Smooth muscle cell (in vitro differentiated cells): ENCODE results near the gene TBX5. TPM values are rescaled to one million over a fixed set of nuclear protein-coding genes. Genes with fewer than 3 reads are reported as not detected.

Experiments
- DNase-seq: peaks from one replicate; lab custom pipeline; 2025; ENCODE audit not compliant: unreplicated experiment; lab: John Stamatoyannopoulos, UW
- H2AFZ ChIP-seq: fragments of 200-600 bp; sonication (generic); 2 replicates; pipeline ENCODE4 v1.6.0; 2016; ENCODE audit warnings: antibody characterized with exemption, low read depth, mild to moderate bottlenecking
- H3F3A ChIP-seq: fragments of 200-600 bp; sonication (generic); 2 replicates; pipeline ENCODE4 v1.6.0; 2017; ENCODE audit warnings: antibody characterized with exemption, low read depth
- H3K27ac ChIP-seq: fragments of 200-600 bp; sonication (generic); 2 replicates; pipeline ENCODE4 v1.5.1; 2016; ENCODE audit warnings: low read depth, mild to moderate bottlenecking
- H3K27me3 ChIP-seq: fragments of 200-600 bp; sonication (generic); 2 replicates; pipeline ENCODE4 v1.6.1; 2016; ENCODE audit warnings: low read depth, mild to moderate bottlenecking
- H3K36me3 ChIP-seq: fragments of 200-600 bp; sonication (generic); 2 replicates; pipeline ENCODE4 v1.5.1; 2016; ENCODE audit warnings: low read depth
- H3K4me1 ChIP-seq: fragments of 200-600 bp; sonication (generic); 2 replicates; pipeline ENCODE4 v1.5.1; 2016; ENCODE audit warnings: low read depth
- H3K4me2 ChIP-seq: fragments of 200-600 bp; sonication (generic); 2 replicates; pipeline ENCODE4 v1.6.0; 2016; ENCODE audit warnings: mild to moderate bottlenecking
- H3K4me3 ChIP-seq: fragments of 200-600 bp; sonication (generic); 2 replicates; pipeline ENCODE4 v1.5.1; 2016; ENCODE audit warnings: mild to moderate bottlenecking
- H3K79me2 ChIP-seq: fragments of 200-600 bp; sonication (generic); 2 replicates; pipeline ENCODE4 v1.6.0; 2016; ENCODE audit warnings: low read depth, mild to moderate bottlenecking
- H3K9ac ChIP-seq: fragments of 200-600 bp; sonication (generic); 2 replicates; pipeline ENCODE4 v1.6.0; 2016; ENCODE audit warnings: low read depth
- H3K9me3 ChIP-seq: fragments of 200-600 bp; sonication (generic); replicated peaks from 2 replicates; pipeline ENCODE4 v1.5.1; 2016; ENCODE audit warnings: low read depth
- H4K20me1 ChIP-seq: fragments of 200-600 bp; sonication (generic); 2 replicates; pipeline ENCODE4 v1.6.0; 2016; ENCODE audit warnings: low read depth
- CTCF ChIP-seq: fragments of 200-600 bp; sonication (generic); IDR thresholded peaks from 2 replicates; pipeline ENCODE4 v1.5.1; 2017; ENCODE audit warnings: borderline replicate concordance, mild to moderate bottlenecking, antibody characterized with exemption; ENCODE audit not compliant: insufficient read depth, poor library complexity, severe bottlenecking
- WGBS: methylation state at CpG from one replicate; pipeline ENCODE4 v1.1.7; 2016; ENCODE audit warnings: low lambda C conversion rate; 5-methylcytosine and 5-hydroxymethylcytosine counted together
- polyA plus RNA-seq: library from polyadenylated mRNA; unstranded; fragments of >200 nt; fragmentation: Nextera tagmentation; extraction: Ambion mirVana; gene quantifications from 2 replicates; pipeline ENCODE4 v1.2.1, GENCODE V29; 2016
- total RNA-seq: library from RNA; depleted of rRNA; stranded (reverse); fragments of >200 nt; gene quantifications from 2 replicates; pipeline ENCODE4 v1.2.3, GENCODE V29; 2014

Gene TBX5
- total and polyA plus RNA-seq, 2 experiments from 2014 or later = not detected

GRCh38 chr12:114442578-114442977 is 36.6 kb upstream of the TBX5 start:
- no peaks in the 10 kb centered on the region for H3K9me3 ChIP-seq
- H3K79me2 ChIP-seq = no peaks in the 10 kb centered on the region
- peaks cover 9% of the 10 kb centered on the region for H3K4me1 ChIP-seq
- H3F3A ChIP-seq = no peaks in the 10 kb centered on the region
- peaks cover 100% of the 10 kb centered on the region for H3K27me3 ChIP-seq
- no peaks in the 10 kb centered on the region for H3K36me3 ChIP-seq
- no peak overlapping the region for H2AFZ ChIP-seq
- H3K9ac ChIP-seq = no peak overlapping the region
- 33% methylated on average over 1 of the region's 1 CpG for WGBS
- no peak overlapping the region for H3K4me2 ChIP-seq
- H4K20me1 ChIP-seq = no peaks in the 10 kb centered on the region
- no peak overlapping the region for H3K4me3 ChIP-seq
- no peak for TF ChIP-seq CTCF
- no peak for DNase-seq
- H3K27ac ChIP-seq = no peak overlapping the region

GRCh38 chr12:114441545-114441944 is 35.6 kb upstream of the TBX5 start:
- WGBS = 19% methylated on average over 6 of the region's 6 CpGs
- Histone ChIP-seq H4K20me1 (no peaks in the 10 kb centered on the region), H2AFZ (no peak overlapping the region), H3K4me3 (no peak overlapping the region), H3K4me1 (peaks cover 9% of the 10 kb centered on the region), H3K4me2 (no peak overlapping the region), H3F3A (no peaks in the 10 kb centered on the region), H3K79me2 (no peaks in the 10 kb centered on the region), H3K9me3 (no peaks in the 10 kb centered on the region), H3K36me3 (no peaks in the 10 kb centered on the region), H3K27me3 (peaks cover 100% of the 10 kb centered on the region), H3K27ac (no peak overlapping the region), H3K9ac (no peak overlapping the region)
- TF ChIP-seq CTCF = no peak
- DNase-seq = no peak

GRCh38 chr12:114441039-114441383 is 35.1 kb upstream of the TBX5 start:
- Histone ChIP-seq H3F3A (no peaks in the 10 kb centered on the region), H4K20me1 (no peaks in the 10 kb centered on the region), H2AFZ (no peak overlapping the region), H3K79me2 (no peaks in the 10 kb centered on the region), H3K9me3 (no peaks in the 10 kb centered on the region), H3K4me1 (peaks cover 9% of the 10 kb centered on the region), H3K27ac (no peak overlapping the region), H3K9ac (no peak overlapping the region), H3K36me3 (no peaks in the 10 kb centered on the region), H3K4me3 (no peak overlapping the region), H3K27me3 (peaks cover 100% of the 10 kb centered on the region), H3K4me2 (no peak overlapping the region)
- DNase-seq = no peak
- TF ChIP-seq CTCF = no peak
- 7% methylated on average over 23 of the region's 23 CpGs for WGBS

GRCh38 chr12:114440270-114441038 is 34.5 kb upstream of the TBX5 start:
- Histone ChIP-seq H2AFZ (no peak overlapping the region), H3K4me2 (no peak overlapping the region), H3K9me3 (no peaks in the 10 kb centered on the region), H4K20me1 (no peaks in the 10 kb centered on the region), H3K27me3 (peaks cover 100% of the 10 kb centered on the region), H3K79me2 (no peaks in the 10 kb centered on the region), H3K4me1 (peaks cover 9% of the 10 kb centered on the region), H3F3A (no peaks in the 10 kb centered on the region), H3K9ac (no peak overlapping the region), H3K27ac (no peak overlapping the region), H3K36me3 (no peaks in the 10 kb centered on the region), H3K4me3 (no peak overlapping the region)
- DNase-seq = no peak
- no peak for TF ChIP-seq CTCF
- 7% methylated on average over 54 of the region's 54 CpGs for WGBS
